SK-N-SH (cell line): ENCODE data around the gene TUBA4A. TPM values are rescaled to one million over a fixed set of nuclear protein-coding genes. Genes with fewer than 3 reads are reported as not detected.

Experiments used
- CTCF ChIA-PET: fragments of 300-600, 350-600 bp; formaldehyde crosslinking; extraction: SDS; loops from one replicate; lab custom pipeline; 2021; lab: Yijun Ruan, JAX
- POLR2A ChIA-PET: fragments of 350-600 bp; sonication (Branson Sonifier 250); formaldehyde crosslinking; extraction: SDS; loops from one replicate; lab custom pipeline; 2020; ENCODE audit warnings: antibody characterized with exemption, inconsistent platforms; lab: Yijun Ruan, JAX
- DNase-seq: peaks from one replicate; pipeline ENCODE4 v3.0.0; 2012
- H2AFZ ChIP-seq: fragments of 200-600 bp; sonication (generic); 2 replicates; pipeline ENCODE4 v1.8.1; 2016; ENCODE audit warnings: antibody characterized with exemption, mild to moderate bottlenecking, low read depth
- H3F3A ChIP-seq: fragments of 200-600 bp; sonication (generic); replicated peaks from 2 replicates; pipeline ENCODE3; 2016; ENCODE audit warnings: antibody characterized with exemption, mild to moderate bottlenecking; ENCODE audit not compliant: insufficient read depth
- H3K27ac ChIP-seq, 2 experiments: fragments of 200-500 bp in 1 of 2; fragments of 200-600 bp in 1 of 2; sonication (Bioruptor generic) in 1 of 2; sonication (generic), shearing (Covaris generic) in 1 of 2; 2 replicates each; pipeline versions ENCODE4 v1.5.1 to v1.6.1; 2014 to 2016; ENCODE audit warnings: low read depth in 2 of 2, inconsistent platforms in 1 of 2, low read length in 1 of 2, mild to moderate bottlenecking in 1 of 2, mixed read lengths in 1 of 2
- H3K27me3 ChIP-seq: fragments of 200-600 bp; sonication (generic), shearing (Covaris generic); 2 replicates; pipeline ENCODE4 v1.6.1; 2016; ENCODE audit warnings: mixed run types; ENCODE audit not compliant: insufficient read depth
- H3K36me3 ChIP-seq, 2 experiments: fragments of 200-500 bp in 1 of 2; fragments of 200-600 bp in 1 of 2; sonication (Bioruptor generic) in 1 of 2; sonication (generic) in 1 of 2; replicated peaks in 1 of 2; 2 replicates each; pipeline versions ENCODE3 to v1.5.1; 2014 to 2016; ENCODE audit warnings: low read length in 1 of 2, mild to moderate bottlenecking in 1 of 2; ENCODE audit not compliant: insufficient read depth in 2 of 2, control insufficient read depth in 1 of 2
- H3K4me1 ChIP-seq, 2 experiments: fragments of 200-500 bp in 1 of 2; fragments of 200-600 bp in 1 of 2; sonication (Bioruptor generic) in 1 of 2; sonication (generic), shearing (Covaris generic) in 1 of 2; 2 replicates each; pipeline versions ENCODE4 v1.5.1 to v1.6.1; 2014 to 2016; ENCODE audit warnings: low read depth in 1 of 2, low read length in 1 of 2, mixed run types in 1 of 2; ENCODE audit not compliant: insufficient read depth in 2 of 2, control insufficient read depth in 1 of 2
- H3K4me2 ChIP-seq: fragments of 200-600 bp; sonication (generic), shearing (Covaris generic); 2 replicates; pipeline ENCODE4 v1.6.1; 2017; ENCODE audit warnings: mixed run types
- H3K4me3 ChIP-seq, 2 experiments: fragments of 200-500 bp in 1 of 2; fragments of 200-600 bp in 1 of 2; sonication (Bioruptor generic) in 1 of 2; sonication (generic), shearing (Covaris generic) in 1 of 2; 2 replicates each; pipeline versions ENCODE4 v1.5.1 to v1.8.1; 2014 to 2016; ENCODE audit warnings: low read depth in 2 of 2, inconsistent platforms in 1 of 2, low read length in 1 of 2, mild to moderate bottlenecking in 1 of 2, mixed read lengths in 1 of 2, moderate library complexity in 1 of 2
- H3K79me2 ChIP-seq: fragments of 200-600 bp; sonication (generic); 2 replicates; pipeline ENCODE4 v1.8.1; 2017; ENCODE audit warnings: mild to moderate bottlenecking; ENCODE audit not compliant: insufficient read depth
- H3K9ac ChIP-seq: fragments of 200-600 bp; sonication (generic); 2 replicates; pipeline ENCODE4 v1.6.1; 2017; ENCODE audit warnings: mixed run types
- H3K9me2 ChIP-seq: fragments of 200-600 bp; sonication (generic); 2 replicates; pipeline ENCODE4 v1.6.1; 2017; ENCODE audit warnings: mixed run types
- H3K9me3 ChIP-seq: fragments of 200-600 bp; sonication (generic); 2 replicates; pipeline ENCODE4 v1.6.1; 2017; ENCODE audit warnings: mixed run types, mild to moderate bottlenecking, moderate library complexity
- H4K20me1 ChIP-seq: fragments of 200-600 bp; sonication (generic); 2 replicates; pipeline ENCODE4 v1.6.1; 2017; ENCODE audit warnings: mild to moderate bottlenecking, mixed run types; ENCODE audit not compliant: insufficient read depth
- CHD2 ChIP-seq: fragments of 150-350 bp; IDR thresholded peaks from 2 replicates; pipeline ENCODE4 v1.6.1; 2018; ENCODE audit warnings: low read length; ENCODE audit not compliant: partially characterized antibody
- JUND ChIP-seq: IDR thresholded peaks from 2 replicates; pipeline ENCODE4 v1.4.0; 2012
- MAX ChIP-seq: IDR thresholded peaks from 2 replicates; pipeline ENCODE4 v1.4.0; 2012; ENCODE audit warnings: low read depth
- MEF2A ChIP-seq: IDR thresholded peaks from 2 replicates; pipeline ENCODE4 v1.4.0; 2012; ENCODE audit warnings: low read depth, borderline replicate concordance
- NRF1 ChIP-seq: IDR thresholded peaks from 2 replicates; pipeline ENCODE4 v1.6.1; 2012; ENCODE audit warnings: low read depth, mild to moderate bottlenecking, low read length
- POLR2AphosphoS5 ChIP-seq: IDR thresholded peaks from 2 replicates; pipeline ENCODE4 v1.6.1; 2012; ENCODE audit warnings: low read depth, low read length
- REST ChIP-seq: IDR thresholded peaks from 2 replicates; pipeline ENCODE4 v1.6.1; 2012; ENCODE audit warnings: mild to moderate bottlenecking, low read depth, low read length, moderate library complexity
- RFX5 ChIP-seq: IDR thresholded peaks from 2 replicates; pipeline ENCODE4 v1.6.1; 2012; ENCODE audit warnings: mild to moderate bottlenecking, improper control_type of control experiment, low read length
- SMC3 ChIP-seq: IDR thresholded peaks from 2 replicates; pipeline ENCODE4 v1.6.1; 2012; ENCODE audit warnings: low read depth, low read length, improper control_type of control experiment
- TCF12 ChIP-seq: IDR thresholded peaks from 2 replicates; pipeline ENCODE4 v1.4.0; 2012
- USF2 ChIP-seq: fragments of 150-350 bp; IDR thresholded peaks from 2 replicates; pipeline ENCODE4 v1.6.1; 2017; ENCODE audit warnings: antibody characterized with exemption, low read length, low read depth, borderline replicate concordance
- YY1 ChIP-seq: IDR thresholded peaks from 2 replicates; pipeline ENCODE4 v1.4.0; 2012; ENCODE audit warnings: low read depth, mild to moderate bottlenecking
- WGBS: methylation state at CpG from one replicate; pipeline ENCODE4 v1.1.6; 2017; ENCODE audit warnings: low lambda C conversion rate; 5-methylcytosine and 5-hydroxymethylcytosine counted together
- polyA plus RNA-seq, 3 experiments: library from polyadenylated mRNA; depleted of rRNA; stranded (reverse); fragments of >200 nt; gene quantifications; 2 replicates each; pipeline ENCODE4 v1.2.3, GENCODE V29; 2012

Gene TUBA4A
- polyA plus RNA-seq, 1 of the 3 experiments (the other 2 are of a cell fraction), result 6.2 TPM

- Histone ChIP-seq H3K36me3 (peaks cover 14 to 39% of the 10 kb centered on the region in 2 experiments), H3F3A (peaks cover 11% of the 10 kb centered on the region), H3K4me1 (peaks cover 3 to 16% of the 10 kb centered on the region in 2 experiments; a peak in 1 of 4 replicates), H3K9me3 (no peaks in the 10 kb centered on the region), H3K27ac (peak overlapping the region; percentile 74 to 77), H3K4me3 (peak overlapping the region; percentile 82 to 87), H3K79me2 (peaks cover 27% of the 10 kb centered on the region), H3K9ac (peak overlapping the region; percentile 70), H3K4me2 (peak overlapping the region; percentile 87), H3K9me2 (no peaks in the 10 kb centered on the region), H3K27me3 (no peaks in the 10 kb centered on the region), H2AFZ (peak overlapping the region; percentile 80), H4K20me1 (no peaks in the 10 kb centered on the region)
- DNase-seq, result peak; percentile 65
- CTCF ChIA-PET, result interaction anchor here (0.9 to 5.1 kb wide), 8 partner anchors 11 to 70 kb away, joined by 3 to 40 read pairs (median 4); partner anchors contain the start of genes ABCB6 and NHEJ1
- no peak for TF ChIP-seq YY1
- TF ChIP-seq MEF2A, result no peak
- TF ChIP-seq SMC3, result no peak
- no peak for TF ChIP-seq RFX5
- no peak for TF ChIP-seq CHD2
- no peak; the same call in 1 of the 2 replicates for TF ChIP-seq POLR2AphosphoS5
- no peak for TF ChIP-seq USF2
- no peak; the same call in 1 of the 2 replicates for TF ChIP-seq MAX
- no peak for TF ChIP-seq JUND
- no peak for TF ChIP-seq NRF1
- no peak for TF ChIP-seq TCF12
- TF ChIP-seq REST, result no peak
- POLR2A ChIA-PET, result interaction anchor here (0.6 to 2.7 kb wide), 5 partner anchors 12 to 268 kb away, joined by 3 to 23 read pairs (median 8); partner anchors contain the start of genes ABCB6, CNPPD1, GLB1L and STK16
- WGBS, result 0% methylated on average over 24 of the region's 24 CpGs
These were observed 23.6 kb downstream of the TUBA4A start for GRCh38 chr2:219230059-219230540.
